GM21723 (cell line): ENCODE measurements around the gene AKT3.

Experiments
- ATAC-seq: cut with Tn5 transposase; IDR thresholded peaks from one replicate; pipeline ENCODE4 v1.9.1; 2021; ENCODE audit warnings: mild to moderate bottlenecking, moderate library complexity; ENCODE audit not compliant: unreplicated experiment

AKT3 gene

DNA sequence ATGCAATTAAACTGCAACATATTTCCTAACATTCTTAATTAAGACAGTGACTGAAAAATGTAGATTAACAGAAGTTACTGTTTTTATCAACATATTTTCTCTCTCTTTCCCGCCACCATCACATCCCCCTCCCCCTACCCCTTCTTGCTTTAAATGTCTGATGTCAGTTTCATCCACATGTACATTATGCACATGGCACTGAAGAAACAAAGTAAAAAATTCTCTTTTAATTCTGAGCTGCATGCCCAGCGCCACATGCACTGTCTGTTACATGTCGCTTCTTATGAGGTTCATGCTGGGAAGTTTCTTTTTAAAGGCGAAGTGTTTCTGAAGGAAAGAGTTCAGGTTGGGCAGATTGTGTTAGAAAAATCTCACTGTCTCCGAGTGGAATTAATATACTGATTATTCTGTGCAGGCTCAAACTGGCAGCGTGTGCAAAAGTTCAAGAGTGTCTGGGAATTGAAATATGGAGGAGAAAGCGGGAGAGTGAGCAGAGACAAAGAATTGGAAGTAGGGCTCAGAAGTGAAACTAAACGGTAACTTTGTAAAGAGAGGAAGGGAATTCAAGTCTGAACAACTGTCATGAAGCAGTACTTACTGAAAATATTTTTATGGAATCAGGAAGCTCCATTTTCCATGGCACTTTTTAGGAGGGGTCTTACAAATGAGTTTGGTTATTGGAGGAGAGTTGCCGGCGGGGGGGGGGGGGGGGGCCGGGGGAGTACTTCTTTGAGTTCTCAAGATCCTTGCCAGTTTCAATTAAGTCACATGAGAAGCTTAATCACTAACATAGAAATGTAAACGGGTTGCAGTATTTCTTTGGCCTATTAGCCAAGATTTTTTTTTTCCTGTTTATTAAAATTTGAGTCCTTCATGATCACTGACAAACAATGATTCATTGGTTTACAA lies 376.6 kb downstream of the AKT3 start:
- ATAC-seq = no peak

DNA sequence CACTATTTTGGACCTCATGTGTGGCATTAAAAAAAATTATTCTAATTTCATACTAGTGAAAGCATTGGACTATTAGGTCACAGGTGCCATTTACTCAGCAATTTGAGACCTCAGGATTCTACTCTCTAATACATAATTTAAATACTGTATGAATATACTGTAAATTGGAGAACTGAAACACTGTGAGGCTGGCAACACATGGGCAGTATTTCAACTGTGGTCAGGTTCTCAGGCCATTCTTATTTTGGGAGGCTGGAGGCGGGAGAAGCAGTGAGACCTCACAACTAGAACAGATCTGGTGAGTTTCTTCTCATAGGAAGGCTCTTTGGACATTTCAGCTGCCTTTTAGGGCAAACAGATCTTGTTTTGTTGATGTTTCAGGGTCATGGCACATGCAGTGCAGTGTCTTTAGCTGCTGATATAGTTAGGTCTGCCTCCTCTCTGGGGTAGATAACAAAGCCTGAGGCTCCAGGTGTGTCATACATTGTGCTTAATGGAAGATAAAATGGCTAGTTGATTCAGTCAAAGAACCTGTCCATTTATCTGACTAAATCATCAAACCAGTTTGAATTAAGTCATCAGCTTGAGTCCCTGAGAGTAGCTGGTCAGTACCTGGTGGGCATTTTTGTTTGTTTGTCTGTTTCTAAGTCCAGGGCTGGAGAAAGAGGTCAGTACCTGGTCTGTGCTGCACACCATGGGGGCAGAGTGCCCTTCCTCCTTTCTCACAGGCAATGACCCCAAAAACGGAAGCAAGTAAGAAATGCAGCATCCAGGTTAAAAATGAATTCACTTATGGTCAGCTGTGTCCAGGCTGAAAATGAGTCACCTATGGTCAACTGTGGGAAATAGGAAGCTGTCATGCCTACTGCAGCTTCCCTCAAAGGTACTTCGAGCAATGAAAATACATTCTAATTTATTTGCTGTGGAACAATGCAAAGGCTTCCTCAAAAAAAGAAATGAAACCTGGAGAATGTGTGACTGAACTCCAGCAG lies 378.0 kb downstream of the AKT3 start:
- ATAC-seq = peak; percentile 83

DNA sequence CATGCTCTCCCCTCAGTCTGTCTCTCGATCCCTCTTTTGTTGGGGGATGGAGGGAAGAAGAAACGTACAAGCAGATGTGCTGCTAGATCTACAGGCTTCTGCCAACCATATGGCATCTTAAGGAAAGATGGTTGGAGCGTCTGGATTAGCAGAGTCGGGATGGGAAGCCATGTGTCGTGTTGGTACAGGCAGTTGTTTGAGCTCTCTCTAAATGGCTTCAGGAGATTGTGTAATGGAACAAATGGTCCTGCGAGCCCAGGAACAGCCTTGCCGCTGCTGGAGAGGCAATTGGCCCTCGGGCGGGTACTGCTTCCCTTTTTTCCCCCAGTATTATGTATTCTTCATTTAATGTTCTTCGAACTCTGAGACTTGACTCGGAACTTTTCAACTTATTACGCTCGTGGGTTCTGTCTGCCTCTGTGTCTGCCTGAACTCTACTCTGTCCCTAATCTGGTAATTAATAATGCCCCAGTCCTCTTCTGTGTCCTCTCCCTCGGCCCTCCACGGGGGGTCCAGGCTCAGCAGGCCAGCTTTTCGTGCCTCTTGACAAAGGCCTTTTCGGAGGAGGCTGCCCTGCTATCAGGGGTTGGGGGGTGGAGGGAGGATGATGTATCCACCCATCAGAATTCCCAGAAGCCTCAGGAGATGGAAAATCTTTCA lies 378.9 kb downstream of the AKT3 start:
- ATAC-seq = no peak

DNA sequence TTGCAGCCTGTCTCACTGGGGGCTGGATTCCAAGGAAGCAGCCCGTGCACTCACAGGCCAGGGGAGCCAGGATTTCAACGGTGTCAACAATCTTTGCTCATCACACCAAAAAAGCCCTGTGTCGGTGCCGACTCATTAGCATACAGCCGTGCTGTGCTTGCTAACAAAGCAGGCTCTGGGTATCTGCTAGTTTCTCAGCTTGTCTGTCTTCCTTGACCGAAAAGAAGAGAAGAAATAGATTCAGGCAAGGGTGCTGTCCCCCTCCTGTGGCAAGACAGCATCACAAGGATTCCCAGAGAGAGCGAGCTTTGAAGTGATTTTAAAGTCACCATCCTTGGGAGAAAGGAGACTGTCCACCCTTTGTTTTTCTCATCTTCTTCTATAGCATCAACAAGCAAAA lies 379.5 kb downstream of the AKT3 start:
- ATAC-seq = no peak

DNA sequence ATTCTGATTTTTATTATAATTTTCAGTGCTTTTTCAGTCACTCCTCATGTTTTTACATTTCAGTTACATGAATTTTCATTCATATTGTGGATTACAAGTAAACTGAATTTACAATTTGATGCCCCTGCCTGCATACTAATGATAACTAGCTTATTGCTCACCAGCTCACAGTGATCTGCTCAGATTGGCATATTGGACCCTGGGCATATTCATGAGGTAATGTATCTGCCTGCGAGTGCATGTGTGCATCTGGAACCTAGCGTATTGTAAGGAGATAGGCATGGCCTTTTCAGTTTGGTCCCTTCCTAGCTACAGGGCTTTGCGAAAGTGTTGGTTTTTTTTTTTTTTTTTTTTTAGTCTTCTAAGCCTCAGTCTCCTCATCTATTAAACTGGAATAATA lies 380.5 kb downstream of the AKT3 start:
- no peak for ATAC-seq

DNA sequence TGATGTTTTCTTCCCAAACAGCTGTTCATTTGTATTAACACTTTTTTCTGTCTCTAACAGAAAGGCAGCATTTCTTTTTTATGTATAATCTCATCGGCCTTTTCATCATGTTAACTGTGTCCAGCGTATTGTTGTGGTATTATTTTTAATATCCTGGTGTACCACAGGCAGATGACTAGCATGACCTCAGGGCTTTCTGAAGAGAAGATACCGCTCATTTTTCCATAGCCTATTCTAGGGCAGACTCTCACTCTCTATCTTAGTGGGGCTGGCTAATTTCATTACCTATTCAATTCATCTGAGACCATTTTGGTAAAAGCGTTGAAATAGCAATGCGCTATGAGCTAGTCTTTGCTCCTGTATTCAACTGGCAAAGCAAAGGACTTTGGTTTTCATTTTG lies 384.3 kb downstream of the AKT3 start:
- no peak for ATAC-seq

DNA sequence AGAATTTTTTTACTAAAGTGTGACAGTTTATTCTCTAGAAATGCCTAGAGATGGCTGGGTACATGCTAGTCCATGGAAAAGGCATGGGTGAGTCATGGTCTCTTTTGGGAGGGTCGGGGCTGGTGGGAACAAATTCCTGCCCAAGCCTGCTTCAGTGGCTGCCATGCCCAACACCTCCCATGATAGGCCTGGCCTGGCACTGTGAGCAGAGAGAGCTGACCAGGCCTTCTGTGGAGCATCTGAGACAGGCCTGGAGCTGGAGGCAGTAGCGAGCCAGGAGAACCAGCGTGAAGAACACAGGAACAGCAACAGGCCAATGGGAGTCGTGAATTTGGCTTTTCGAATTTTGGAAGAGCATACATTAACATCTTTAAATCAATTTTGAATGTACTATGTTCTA lies 385.0 kb downstream of the AKT3 start:
- no peak for ATAC-seq

DNA sequence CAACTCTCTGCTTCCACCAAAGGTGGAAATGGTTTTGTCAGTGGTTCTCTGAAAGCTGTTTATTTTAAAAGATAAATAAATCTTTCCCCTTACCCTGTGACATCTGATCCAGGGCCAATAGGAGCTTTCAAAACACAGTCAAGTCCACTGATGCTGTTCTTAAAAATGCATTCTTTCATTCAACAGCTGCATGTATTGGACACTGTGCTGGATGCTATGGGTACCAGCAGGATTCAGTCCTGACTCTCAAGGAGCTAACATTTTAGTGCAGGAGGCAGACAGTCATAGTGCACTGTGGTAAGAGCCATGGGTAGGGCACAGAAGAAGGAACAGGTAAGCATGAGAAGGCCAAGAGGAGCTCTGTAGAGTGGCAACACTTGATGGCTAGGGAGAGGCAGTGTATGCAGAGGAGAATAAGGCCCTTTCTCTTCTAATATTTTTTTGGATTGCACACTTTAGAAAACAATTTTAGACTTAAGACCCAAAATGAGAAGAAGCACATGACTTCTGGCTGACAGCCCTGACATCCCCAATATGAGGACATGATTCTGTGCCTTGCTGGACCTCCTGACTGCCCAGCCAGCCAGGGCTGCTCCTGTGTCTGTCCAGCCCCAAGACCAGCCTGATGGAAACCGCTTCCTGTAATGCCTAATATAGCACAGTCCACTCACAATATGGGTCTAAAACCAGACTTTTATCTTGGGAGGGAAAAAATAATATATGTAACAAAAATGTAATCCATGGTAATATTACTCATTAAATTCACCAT lies 386.9 kb downstream of the AKT3 start:
- ATAC-seq = no peak

DNA sequence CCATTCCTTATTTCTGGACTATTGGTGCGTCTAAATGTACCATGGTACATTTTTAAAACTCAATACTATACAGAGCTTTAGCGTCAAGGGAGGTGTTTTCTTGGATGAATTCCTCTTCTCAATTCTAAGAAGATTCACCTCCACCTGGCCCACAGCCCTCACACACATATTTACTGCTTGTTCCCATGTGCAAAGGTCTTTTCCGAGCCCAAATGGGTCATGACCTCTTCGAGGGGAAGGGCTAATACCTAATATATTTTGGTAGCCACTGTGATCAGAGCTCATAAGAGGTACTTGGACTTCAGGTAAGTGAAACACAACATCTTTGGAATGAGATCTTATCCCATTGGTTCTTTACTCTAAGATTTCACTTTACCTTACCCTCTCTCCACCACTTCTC lies 388.3 kb downstream of the AKT3 start:
- ATAC-seq = no peak

DNA sequence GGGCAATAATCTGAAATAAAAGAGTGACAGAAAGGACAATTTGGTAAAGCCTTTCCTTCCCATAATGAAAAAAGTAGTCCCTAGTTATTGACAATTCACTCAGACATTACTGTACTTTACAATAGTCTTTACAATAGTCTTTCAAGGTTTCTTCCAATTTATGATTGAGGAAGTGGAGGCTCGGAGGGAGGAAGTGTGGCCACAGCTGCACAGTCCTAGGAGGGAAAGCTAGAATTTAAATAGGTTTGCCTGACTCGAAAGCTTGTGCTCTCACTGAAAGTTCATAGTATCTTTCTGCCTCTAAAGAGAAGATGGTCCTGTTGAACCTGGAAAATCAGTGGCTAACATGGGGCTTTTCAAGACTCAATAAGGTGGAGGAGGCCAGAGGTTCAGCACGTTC lies 391.0 kb downstream of the AKT3 start:
- ATAC-seq = no peak

DNA sequence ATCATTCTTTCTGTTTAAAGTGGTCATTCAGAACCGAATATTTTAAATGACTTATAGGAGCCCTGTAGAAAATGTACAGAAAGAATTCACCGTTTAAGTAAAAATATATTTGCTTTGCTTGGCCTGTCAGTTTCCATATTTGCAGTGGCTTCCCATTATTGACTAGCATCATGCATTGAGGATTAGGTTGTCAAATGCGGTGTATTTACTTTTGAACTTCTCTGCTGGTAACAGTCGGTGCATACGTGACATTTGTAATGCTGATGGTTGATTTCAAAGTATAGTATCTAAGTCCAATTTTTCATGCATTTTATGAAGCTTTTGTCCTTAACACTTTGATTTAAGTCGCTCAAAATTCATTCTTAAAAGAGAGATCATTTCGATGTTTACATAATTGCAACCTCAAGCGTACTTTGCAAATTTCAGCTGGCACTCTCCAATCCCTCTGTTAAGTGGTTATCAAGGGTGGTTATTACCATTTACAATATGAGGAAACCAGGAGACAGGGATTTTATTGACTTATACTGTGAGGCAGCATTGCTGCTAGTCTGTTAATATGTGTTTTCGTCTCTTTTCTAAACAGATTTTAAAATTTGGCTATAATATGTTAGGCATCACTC lies 392.6 kb downstream of the AKT3 start:
- no peak for ATAC-seq

DNA sequence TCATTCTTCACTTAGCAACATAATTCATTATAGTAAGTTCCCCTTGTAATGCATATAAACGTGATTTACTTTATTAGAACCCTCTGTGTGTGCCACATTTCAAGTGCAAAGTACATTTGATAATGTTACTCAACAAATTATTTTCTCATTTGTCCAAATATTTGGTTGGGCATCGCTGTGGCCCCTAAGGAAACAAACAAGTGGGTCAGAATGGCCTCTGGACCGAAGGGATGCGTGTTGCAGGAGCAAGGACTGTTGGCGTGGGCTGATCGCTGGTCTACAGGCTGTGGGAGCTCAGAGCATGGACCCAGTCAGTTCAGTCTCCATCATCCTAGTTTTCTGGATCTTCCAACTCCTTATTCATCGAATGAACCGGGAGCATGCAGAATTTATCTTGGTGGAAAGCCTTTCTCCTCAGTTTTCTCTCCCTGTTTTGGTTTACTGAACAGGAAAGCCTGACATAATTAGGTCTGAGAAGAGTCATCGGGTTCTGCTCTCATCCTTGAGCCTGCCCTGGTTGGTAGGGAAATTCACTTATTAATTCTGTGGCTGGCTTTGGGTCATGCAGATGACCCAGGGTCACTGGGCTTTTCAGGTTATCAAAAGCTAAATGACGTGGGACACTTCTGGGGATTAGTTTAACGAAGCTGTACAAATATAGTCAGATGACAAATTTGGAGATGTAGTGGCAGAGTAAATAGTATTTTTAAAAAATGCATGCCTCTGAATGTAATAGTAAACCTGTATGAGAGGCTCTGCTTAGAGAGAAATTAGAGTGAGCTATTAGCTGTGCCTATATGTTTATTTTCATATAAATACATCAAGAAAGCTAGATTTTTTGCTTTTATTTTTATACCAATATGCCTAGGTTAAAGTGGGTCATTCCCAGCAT lies 394.0 kb downstream of the AKT3 start:
- no peak for ATAC-seq

DNA sequence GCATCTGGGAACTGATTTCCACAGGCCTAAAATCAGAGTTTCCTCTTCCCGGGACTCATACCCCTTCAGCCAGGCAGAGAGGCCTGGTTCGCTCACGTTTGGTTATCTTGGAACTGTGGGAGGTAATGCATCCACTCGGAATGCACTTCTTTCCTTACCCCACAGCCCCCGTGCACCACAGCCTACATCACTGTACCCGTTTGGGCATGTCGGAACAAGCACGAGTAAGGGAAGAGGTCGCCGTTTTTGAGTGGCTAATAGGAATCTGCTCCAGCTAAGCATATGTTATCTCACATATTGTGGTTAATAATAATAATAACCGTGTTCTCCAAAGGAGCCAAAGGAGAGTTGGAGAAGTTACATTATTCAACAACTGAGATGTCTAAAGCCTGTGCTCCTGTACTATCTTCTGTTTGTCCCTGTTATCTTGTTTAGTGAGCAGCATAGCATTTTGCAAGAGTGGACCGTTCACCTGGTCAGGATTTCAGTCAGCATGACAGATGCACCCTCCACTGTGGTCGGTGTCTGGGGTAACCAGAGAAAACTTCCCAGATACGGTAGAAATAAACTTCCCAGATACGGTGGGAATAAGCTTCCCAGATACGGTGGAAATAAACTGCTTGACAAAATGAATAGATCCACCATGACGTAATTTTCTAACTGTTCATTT lies 395.6 kb downstream of the AKT3 start:
- no peak for ATAC-seq

DNA sequence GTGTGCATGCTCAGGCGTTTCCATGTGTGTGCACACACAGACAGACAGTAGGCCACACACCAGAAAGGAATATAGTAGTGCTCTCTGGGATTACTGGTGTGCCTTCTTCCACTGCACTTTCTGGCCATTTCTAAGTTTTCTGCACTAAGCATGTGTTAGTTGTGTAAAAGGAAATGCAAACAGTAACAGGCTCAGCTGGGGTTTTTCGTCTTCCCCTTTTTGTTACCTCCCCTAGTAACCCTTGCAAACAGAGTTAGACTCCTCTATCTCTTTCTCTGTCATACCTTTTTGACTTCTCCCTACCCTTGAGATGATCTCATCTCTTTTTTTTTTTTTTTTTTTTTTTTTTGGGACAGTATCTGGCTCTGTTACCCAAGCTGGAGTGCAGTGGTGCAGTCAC lies 398.0 kb downstream of the AKT3 start:
- ATAC-seq = no peak

DNA sequence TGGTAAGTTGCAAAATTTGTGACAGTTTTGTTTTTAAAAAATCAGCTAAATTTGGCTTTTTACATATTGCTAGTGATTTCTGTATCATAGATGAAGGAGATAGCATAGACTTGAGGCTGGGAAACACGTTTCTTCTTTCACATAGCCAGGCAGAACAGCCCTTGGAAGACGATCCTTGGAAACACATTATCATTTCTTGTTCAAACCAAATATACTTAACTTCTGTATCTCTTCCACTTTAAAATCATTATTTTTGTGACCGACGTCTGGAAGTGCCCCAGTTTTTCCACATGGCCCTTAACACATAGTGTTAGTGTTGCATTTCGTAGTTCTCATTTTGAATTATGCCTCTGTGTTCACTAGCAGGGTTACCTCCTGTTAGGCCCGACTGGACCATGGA lies 400.7 kb downstream of the AKT3 start:
- no peak for ATAC-seq

DNA sequence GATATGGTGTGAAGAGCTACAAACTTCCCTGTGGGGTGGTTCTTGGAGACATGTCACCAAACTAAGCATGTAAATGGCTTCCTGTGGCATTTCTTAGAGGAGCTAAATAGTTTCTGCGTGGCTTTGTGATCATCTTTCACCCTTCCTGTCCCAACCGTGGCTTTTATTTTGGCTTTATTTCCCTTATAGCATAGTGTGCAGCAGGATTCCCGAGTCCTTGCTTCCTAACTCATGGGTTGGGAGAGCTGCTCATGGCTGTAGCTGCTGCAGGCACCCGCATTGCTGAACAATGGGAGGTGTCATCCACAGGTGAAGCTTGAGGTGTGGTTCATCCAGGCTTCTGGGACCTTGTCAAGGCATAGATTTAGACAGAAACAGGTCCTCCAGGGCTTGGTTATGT lies 402.2 kb downstream of the AKT3 start:
- no peak for ATAC-seq

DNA sequence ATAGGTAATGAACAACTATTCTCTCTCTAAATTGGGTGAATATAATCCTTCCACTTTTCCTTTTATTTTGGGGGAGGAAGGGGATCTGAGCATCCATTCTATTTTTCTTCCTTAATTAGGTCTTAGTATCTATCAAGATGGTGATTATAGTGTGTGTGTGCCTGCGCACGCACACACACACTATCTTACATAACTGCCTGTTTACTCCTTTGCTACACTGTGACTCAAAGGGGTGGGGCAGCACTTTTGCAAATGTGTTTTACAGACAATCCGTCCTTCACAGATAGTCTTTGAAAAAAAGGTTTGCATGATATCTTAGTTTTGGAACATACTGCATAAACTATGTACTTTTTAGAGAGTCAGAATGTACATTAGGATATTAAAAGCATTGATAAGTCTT lies 402.7 kb downstream of the AKT3 start:
- ATAC-seq = no peak

DNA sequence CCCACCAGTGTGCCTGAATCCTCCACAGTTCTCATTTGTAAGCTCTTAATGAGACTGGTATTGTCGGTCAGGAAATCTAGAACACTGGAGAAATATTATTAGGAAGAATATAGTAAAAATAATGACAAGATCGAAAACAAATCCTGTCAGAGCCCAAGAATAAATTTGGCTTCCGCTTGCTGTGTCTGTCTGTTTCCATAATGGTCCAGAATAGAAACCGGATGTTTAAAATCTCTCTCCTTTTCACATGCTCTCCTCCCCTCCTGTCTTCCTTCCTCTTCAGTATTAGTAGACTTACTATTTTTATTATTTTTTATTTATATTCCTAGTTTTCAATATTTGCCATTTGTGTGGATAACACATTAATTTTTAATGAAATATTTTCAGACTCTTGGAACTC lies 406.5 kb downstream of the AKT3 start:
- ATAC-seq = no peak

DNA sequence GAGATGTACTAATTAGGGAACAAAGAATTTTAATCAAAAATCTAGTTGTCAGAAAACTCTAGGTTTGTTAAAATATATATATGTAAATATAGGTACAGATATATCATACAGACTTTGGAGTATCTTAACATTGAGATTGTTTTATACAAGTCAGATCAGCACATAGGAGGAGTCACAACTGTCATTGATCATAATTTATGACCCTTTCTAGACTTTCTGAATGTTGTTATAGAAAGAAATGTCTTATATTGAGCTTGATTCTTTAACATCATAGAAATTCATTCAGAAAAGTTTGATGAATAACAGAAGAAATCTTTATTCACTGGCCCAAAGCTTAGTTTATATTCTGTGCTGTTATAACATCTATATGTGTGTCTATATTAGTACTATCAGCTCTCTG lies 408.4 kb downstream of the AKT3 start:
- ATAC-seq = no peak
